KMS-11 (cell line): Measurements from ENCODE around the gene TRIM33.

ENCODE experiments used
- H2AFZ ChIP-seq: fragments of 200-600 bp; sonication (generic); 2 replicates; pipeline ENCODE4 v1.6.1; 2016; ENCODE audit warnings: antibody characterized with exemption, mixed run types, low read depth
- H3K27ac ChIP-seq: fragments of 200-600 bp; sonication (generic); 2 replicates; pipeline ENCODE4 v1.6.1; 2016; ENCODE audit warnings: mild to moderate bottlenecking, mixed run types
- H3K27me3 ChIP-seq: fragments of 200-600 bp; sonication (generic); 2 replicates; pipeline ENCODE4 v1.6.1; 2017; ENCODE audit warnings: mild to moderate bottlenecking, low read depth, mixed run types, moderate library complexity; ENCODE audit not compliant: insufficient read depth
- H3K36me3 ChIP-seq: fragments of 200-600 bp; sonication (generic); 2 replicates; pipeline ENCODE4 v1.6.1; 2017; ENCODE audit warnings: mild to moderate bottlenecking, mixed run types; ENCODE audit not compliant: insufficient read depth
- H3K4me1 ChIP-seq: fragments of 200-600 bp; sonication (generic); 2 replicates; pipeline ENCODE4 v1.6.1; 2016; ENCODE audit warnings: mild to moderate bottlenecking, low read depth, mixed run types; ENCODE audit not compliant: poor library complexity, severe bottlenecking
- H3K4me2 ChIP-seq: fragments of 200-600 bp; sonication (generic); 2 replicates; pipeline ENCODE4 v1.7.0; 2016; ENCODE audit warnings: mild to moderate bottlenecking, mixed run types
- H3K4me3 ChIP-seq: fragments of 200-600 bp; sonication (generic); IDR thresholded peaks from 2 replicates; pipeline ENCODE4 v1.6.1; 2017; ENCODE audit warnings: low read depth, low read length, mixed read lengths; ENCODE audit not compliant: insufficient read depth
- H3K79me2 ChIP-seq: fragments of 200-600 bp; sonication (generic); 2 replicates; pipeline ENCODE4 v1.6.1; 2016; ENCODE audit warnings: low read depth, mixed run types; ENCODE audit not compliant: insufficient read depth
- H3K9ac ChIP-seq: fragments of 200-600 bp; sonication (generic); 2 replicates; pipeline ENCODE4 v1.6.1; 2016; ENCODE audit warnings: mild to moderate bottlenecking, mixed run types
- H4K20me1 ChIP-seq: fragments of 200-600 bp; sonication (generic); 2 replicates; pipeline ENCODE4 v1.6.1; 2016; ENCODE audit warnings: mild to moderate bottlenecking, mixed run types; ENCODE audit not compliant: insufficient read depth
- CTCF ChIP-seq: fragments of 200-600 bp; sonication (generic); conservative IDR thresholded peaks from 2 replicates; pipeline ENCODE4 v1.6.1; 2017; ENCODE audit warnings: low read depth, mild to moderate bottlenecking, antibody characterized with exemption, low read length, moderate library complexity, mixed read lengths

Gene TRIM33

DNA sequence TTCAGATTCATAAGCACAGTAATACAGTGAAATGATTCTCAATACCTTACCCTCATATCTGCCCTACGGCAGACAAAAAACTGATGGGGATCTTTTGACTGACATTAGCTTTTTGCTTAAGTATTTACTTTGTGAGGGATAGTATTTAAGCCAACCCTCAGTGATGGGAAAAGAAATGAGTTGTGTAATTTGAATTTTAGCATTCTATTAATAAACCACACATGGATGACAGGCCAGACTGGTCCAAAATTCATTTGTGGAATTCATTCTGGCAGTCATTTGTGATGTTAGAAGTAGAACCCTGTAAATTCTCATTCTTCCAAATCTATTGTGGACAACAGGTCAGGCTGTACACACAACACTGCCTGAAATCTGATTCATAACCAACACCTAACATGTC lies 14.9 kb downstream of the TRIM33 start:
- no peaks in the 10 kb centered on the region for H3K27me3 ChIP-seq
- peaks cover 56% of the 10 kb centered on the region; the same call in 1 of the 2 replicates for H3K79me2 ChIP-seq
- no peak overlapping the region for H3K27ac ChIP-seq
- H3K4me1 ChIP-seq = peaks cover 7% of the 10 kb centered on the region
- no peak overlapping the region for H3K4me2 ChIP-seq
- no peaks in the 10 kb centered on the region for H3K36me3 ChIP-seq
- no peak overlapping the region for H3K4me3 ChIP-seq
- H3K9ac ChIP-seq = no peak overlapping the region
- H2AFZ ChIP-seq = no peak overlapping the region
- TF ChIP-seq CTCF = no peak
- no peaks in the 10 kb centered on the region for H4K20me1 ChIP-seq

- peaks cover 13% of the 10 kb centered on the region for H3K4me1 ChIP-seq
- H3K9ac ChIP-seq = no peak overlapping the region
- no peaks in the 10 kb centered on the region for H4K20me1 ChIP-seq
- no peaks in the 10 kb centered on the region for H3K27me3 ChIP-seq
- H3K4me3 ChIP-seq = no peak overlapping the region
- H3K36me3 ChIP-seq = no peaks in the 10 kb centered on the region
- no peak overlapping the region for H3K27ac ChIP-seq
- H3K4me2 ChIP-seq = no peak overlapping the region
- peaks cover 62% of the 10 kb centered on the region; the same call in 1 of the 2 replicates for H3K79me2 ChIP-seq
- no peak for TF ChIP-seq CTCF
- H2AFZ ChIP-seq = no peak overlapping the region
These were observed 15.5 kb downstream of the TRIM33 start for GRCh38 chr1:114495486-114495885.

DNA sequence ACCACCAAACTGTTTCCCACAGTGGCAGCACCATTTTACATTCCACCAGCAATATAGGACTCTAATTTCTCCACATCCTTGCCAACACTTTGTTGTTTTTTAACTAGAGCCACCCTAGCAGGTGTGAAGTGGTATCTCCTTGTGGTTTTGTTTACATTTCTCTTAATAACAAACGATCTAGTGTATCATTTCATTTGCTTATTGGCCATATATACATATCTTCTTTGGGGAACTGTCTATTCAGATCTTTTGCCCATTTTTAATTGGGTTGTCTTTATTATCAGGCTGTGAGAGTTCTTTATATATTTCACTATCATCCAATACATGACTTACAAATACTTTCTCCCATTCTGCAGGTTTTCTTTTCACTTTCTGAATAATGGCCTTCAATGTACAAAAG lies 18.0 kb downstream of the TRIM33 start:
- no peak overlapping the region for H3K4me3 ChIP-seq
- no peaks in the 10 kb centered on the region for H3K36me3 ChIP-seq
- H3K4me2 ChIP-seq = no peak overlapping the region
- no peaks in the 10 kb centered on the region for H4K20me1 ChIP-seq
- H3K27ac ChIP-seq = no peak overlapping the region
- H2AFZ ChIP-seq = no peak overlapping the region
- H3K79me2 ChIP-seq = peaks cover 62% of the 10 kb centered on the region; the same call in 1 of the 2 replicates
- TF ChIP-seq CTCF = no peak
- no peaks in the 10 kb centered on the region for H3K27me3 ChIP-seq
- H3K4me1 ChIP-seq = peaks cover 22% of the 10 kb centered on the region
- H3K9ac ChIP-seq = no peak overlapping the region

DNA sequence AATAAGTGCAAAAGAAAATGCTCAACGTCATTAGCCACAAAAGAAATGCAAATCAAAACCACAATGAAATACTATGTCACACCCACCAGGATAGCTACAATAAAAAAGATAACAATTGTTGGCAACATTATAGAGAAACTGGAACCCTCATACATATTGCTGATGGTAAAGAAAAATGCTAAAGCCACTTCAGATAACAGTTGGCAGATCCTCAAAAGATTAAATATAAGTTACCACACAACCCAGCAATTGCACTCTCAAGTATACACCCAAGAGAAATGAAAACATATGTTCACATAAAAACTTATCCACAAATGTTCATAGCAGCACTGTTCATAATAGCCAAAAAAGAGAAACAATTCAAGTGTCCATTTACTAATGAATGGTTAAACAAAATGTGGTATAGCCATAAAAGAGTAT lies 20.7 kb downstream of the TRIM33 start:
- no peaks in the 10 kb centered on the region for H3K36me3 ChIP-seq
- TF ChIP-seq CTCF = no peak
- H3K27ac ChIP-seq = no peak overlapping the region
- H3K4me3 ChIP-seq = no peak overlapping the region
- H4K20me1 ChIP-seq = no peaks in the 10 kb centered on the region
- peak overlapping the region; percentile 25; the same call in 1 of the 2 replicates for H3K4me2 ChIP-seq
- no peak overlapping the region for H3K9ac ChIP-seq
- H2AFZ ChIP-seq = no peak overlapping the region
- peaks cover 62% of the 10 kb centered on the region; the same call in 1 of the 2 replicates for H3K79me2 ChIP-seq
- H3K4me1 ChIP-seq = peaks cover 22% of the 10 kb centered on the region
- no peaks in the 10 kb centered on the region for H3K27me3 ChIP-seq
